ENCODE data around the gene KRTAP3-3.

The KRTAP3-3 gene

GRCh38 chr17:40996829-40997228 is 2.9 kb upstream of the KRTAP3-3 start:
- in situ Hi-C loops (cut with MboI; ENCODE audit: low sequenced_read_pairs, unreplicated experiment) = no loop called here
- no peak for TF ChIP-seq CTCF (IDR thresholded peaks at IDR 0.05; ENCODE audit: borderline replicate concordance, control extremely low read depth, extremely low read depth, insufficient read depth, missing control alignments)
- no peak for DNase-seq (ENCODE audit: low spot score)

GRCh38 chr17:40995116-40995515 is 1.2 kb upstream of the KRTAP3-3 start:
- DNase-seq (ENCODE audit: low spot score) = no peak
- TF ChIP-seq CTCF (IDR thresholded peaks at IDR 0.05; ENCODE audit: borderline replicate concordance, control extremely low read depth, extremely low read depth, insufficient read depth, missing control alignments) = no peak
- in situ Hi-C loops (cut with MboI; ENCODE audit: low sequenced_read_pairs, unreplicated experiment) = no loop called here

GRCh38 chr17:40993084-40993483 is 880 bp downstream of the KRTAP3-3 start:
- DNase-seq (ENCODE audit: low spot score) = no peak
- in situ Hi-C loops (cut with MboI; ENCODE audit: low sequenced_read_pairs, unreplicated experiment) = no loop called here
- no peak for TF ChIP-seq CTCF (IDR thresholded peaks at IDR 0.05; ENCODE audit: borderline replicate concordance, control extremely low read depth, extremely low read depth, insufficient read depth, missing control alignments)

- TF ChIP-seq CTCF (IDR thresholded peaks at IDR 0.05; ENCODE audit: borderline replicate concordance, control extremely low read depth, extremely low read depth, insufficient read depth, missing control alignments) = no peak
These were observed 1.3 kb downstream of the KRTAP3-3 start for GRCh38 chr17:40992666-40993065.

DNA sequence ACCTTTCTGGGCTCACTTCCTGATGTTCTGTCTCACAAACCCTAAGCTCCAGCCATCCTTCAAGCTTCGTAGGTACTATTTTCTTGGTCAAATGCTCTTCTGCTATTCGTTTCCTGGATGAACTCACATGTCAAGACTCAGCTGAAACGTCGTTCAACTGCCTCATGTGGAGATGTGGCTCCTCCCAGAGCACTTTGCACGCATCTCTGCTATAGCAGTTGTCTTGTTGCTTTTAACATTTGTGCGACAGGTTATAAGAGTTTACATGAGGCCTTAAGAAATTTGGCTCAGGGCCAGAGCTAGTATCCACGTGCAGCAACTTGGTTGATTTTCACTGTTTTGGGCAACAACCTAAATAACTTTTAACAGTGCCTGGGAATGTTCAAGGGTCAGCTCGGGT is 7.0 kb downstream of the KRTAP3-3 start:
- in situ Hi-C loops (cut with MboI; ENCODE audit: low sequenced_read_pairs, unreplicated experiment) = no loop called here
- no peak for TF ChIP-seq CTCF (IDR thresholded peaks at IDR 0.05; ENCODE audit: borderline replicate concordance, control extremely low read depth, extremely low read depth, insufficient read depth, missing control alignments)
- no peak for DNase-seq (ENCODE audit: low spot score)

More at GRCh38 chr17:40992666-40993065, 1.3 kb downstream of the KRTAP3-3 start:
- DNase-seq (ENCODE audit: low spot score) = no peak
- in situ Hi-C loops (cut with MboI; ENCODE audit: low sequenced_read_pairs, unreplicated experiment) = no loop called here

GRCh38 chr17:40984226-40984625 is 9.7 kb downstream of the KRTAP3-3 start, which contains the start of gene KRT40:
KRT40 (minus strand) TSS chr17:40984326; CDS start chr17:40984273, 53 bp downstream.
- in situ Hi-C loops (cut with MboI; ENCODE audit: low sequenced_read_pairs, unreplicated experiment) = no loop called here
- TF ChIP-seq CTCF (IDR thresholded peaks at IDR 0.05; ENCODE audit: borderline replicate concordance, control extremely low read depth, extremely low read depth, insufficient read depth, missing control alignments) = no peak
- DNase-seq (ENCODE audit: low spot score) = no peak

- no peak for TF ChIP-seq CTCF (IDR thresholded peaks at IDR 0.05; ENCODE audit: borderline replicate concordance, control extremely low read depth, extremely low read depth, insufficient read depth, missing control alignments)
- in situ Hi-C loops (cut with MboI; ENCODE audit: low sequenced_read_pairs, unreplicated experiment) = no loop called here
- DNase-seq (ENCODE audit: low spot score) = no peak
These were observed 12.8 kb downstream of the KRTAP3-3 start for GRCh38 chr17:40981115-40981514.

Data from GM13976 (cell line).